ENCODE results near the gene FBXO21.

GRCh38 chr12:117124421-117125271 lies 65.6 kb downstream of the FBXO21 start:
- no peak for TF ChIP-seq CTCF (IDR thresholded peaks at IDR 0.05)
- TF ChIP-seq EZH2 (IDR thresholded peaks at IDR 0.05): no peak

Measured in neural progenitor cell (in vitro differentiated cells).